WTC11 (cell line): ENCODE data around the gene PSMG1. TPM values are rescaled to one million over a fixed set of nuclear protein-coding genes. Genes with fewer than 3 reads are reported as not detected.

ENCODE experiments used
- ATAC-seq: fragments of 200-7000 bp; cut with Tn5 transposase; 2 replicates; pipeline ENCODE4 v1.10.0; 2021; ENCODE audit warnings: mild to moderate bottlenecking, moderate library complexity
- CTCF ChIA-PET: fragments of 300-600 bp; sonication (Branson Sonifier 250); formaldehyde crosslinking; loops from one replicate; lab custom pipeline; 2021; ENCODE audit warnings: antibody characterized with exemption; lab: Charles Lee
- POLR2A ChIA-PET: fragments of 350-600 bp; sonication (Branson Sonifier 250); formaldehyde crosslinking; loops from one replicate; lab custom pipeline; 2021; ENCODE audit warnings: antibody characterized with exemption; lab: Charles Lee
- DNase-seq: peaks from one replicate; pipeline ENCODE4 v3.0.0; 2021; ENCODE audit warnings: low spot score
- H3K27ac Mint-ChIP-seq: 2 replicates; pipeline ENCODE4 v1.8.0; 2021; ENCODE audit warnings: mixed read lengths
- H3K27me3 Mint-ChIP-seq: 2 replicates; pipeline ENCODE4 v1.8.0; 2021; ENCODE audit warnings: low read depth, mild to moderate bottlenecking, moderate library complexity, mixed read lengths
- H3K36me3 Mint-ChIP-seq: 2 replicates; pipeline ENCODE4 v1.8.0; 2021; ENCODE audit warnings: mixed read lengths
- H3K4me1 Mint-ChIP-seq: 2 replicates; pipeline ENCODE4 v1.8.0; 2022; ENCODE audit warnings: mixed read lengths
- H3K4me3 Mint-ChIP-seq: 2 replicates; pipeline ENCODE4 v1.8.0; 2021; ENCODE audit warnings: mild to moderate bottlenecking, moderate library complexity, mixed read lengths
- H3K9me3 Mint-ChIP-seq: 2 replicates; pipeline ENCODE4 v1.8.0; 2021; ENCODE audit warnings: mixed read lengths
- KAT7 ChIP-seq: sonication (generic); formaldehyde crosslinking; IDR thresholded peaks from 2 replicates; pipeline ENCODE4 v1.8.1; 2023; ENCODE audit warnings: missing genetic modification reagents, mild to moderate bottlenecking, borderline replicate concordance
- NFATC4 ChIP-seq: fragments of 250-450 bp; sonication (Bioruptor Pico); IDR thresholded peaks from 2 replicates; pipeline ENCODE4 v1.9.0; 2021; ENCODE audit warnings: mild to moderate bottlenecking
- NR3C1 ChIP-seq: sonication (generic); formaldehyde crosslinking; conservative IDR thresholded peaks from 2 replicates; pipeline ENCODE4 v1.8.1; 2023; ENCODE audit warnings: low read depth, mild to moderate bottlenecking, missing genetic modification reagents
- SMAD4 ChIP-seq: sonication (generic); formaldehyde crosslinking; IDR thresholded peaks from 2 replicates; pipeline ENCODE4 v1.8.0; 2022; ENCODE audit warnings: mild to moderate bottlenecking, missing genetic modification reagents
- ZNF121 ChIP-seq: sonication (generic); formaldehyde crosslinking; IDR thresholded peaks from 2 replicates; pipeline ENCODE4 v1.8.0; 2023; ENCODE audit warnings: missing genetic modification reagents
- ZNF219 ChIP-seq: sonication (generic); formaldehyde crosslinking; IDR thresholded peaks from 2 replicates; pipeline ENCODE4 v1.8.0; 2023; ENCODE audit warnings: missing genetic modification reagents, mild to moderate bottlenecking, borderline replicate concordance
- total RNA-seq: library from RNA; stranded (reverse); gene quantifications from 3 replicates; pipeline ENCODE4 v1.2.3, GENCODE V29; 2021
- TF ChIP-seq, protein P1 (sequence below): fragments of 250-450 bp; sonication (Bioruptor Pico); IDR thresholded peaks from 2 replicates; pipeline ENCODE4 v1.8.0; 2021; ENCODE audit warnings: mild to moderate bottlenecking
- TF ChIP-seq, protein P2 (sequence below): sonication (generic); formaldehyde crosslinking; IDR thresholded peaks from 2 replicates; pipeline ENCODE4 v1.8.1; 2023; ENCODE audit warnings: mild to moderate bottlenecking, missing genetic modification reagents
- TF ChIP-seq, protein P3 (sequence below): sonication (generic); formaldehyde crosslinking; conservative IDR thresholded peaks from 2 replicates; pipeline ENCODE4 v1.8.1; 2022; ENCODE audit warnings: mild to moderate bottlenecking, missing genetic modification reagents
- TF ChIP-seq, protein P4 (sequence below): sonication (generic); formaldehyde crosslinking; IDR thresholded peaks from 2 replicates; pipeline ENCODE4 v1.8.1; 2023; ENCODE audit warnings: mild to moderate bottlenecking, missing genetic modification reagents
- TF ChIP-seq, protein P5 (sequence below): sonication (generic); formaldehyde crosslinking; IDR thresholded peaks from 2 replicates; pipeline ENCODE4 v1.8.1; 2022; ENCODE audit warnings: mild to moderate bottlenecking, moderate library complexity, missing genetic modification reagents
- TF ChIP-seq, protein P6 (sequence below): sonication (generic); formaldehyde crosslinking; IDR thresholded peaks from 2 replicates; pipeline ENCODE4 v1.8.1; 2023; ENCODE audit warnings: mild to moderate bottlenecking, missing genetic modification reagents, moderate library complexity
- TF ChIP-seq, protein P7 (sequence below): fragments of 250-450 bp; sonication (Bioruptor Pico); conservative IDR thresholded peaks from 2 replicates; pipeline ENCODE4 v1.9.0; 2021; ENCODE audit warnings: mild to moderate bottlenecking
- TF ChIP-seq, protein P8 (sequence below): fragments of 250-450 bp; sonication (Bioruptor Pico); IDR thresholded peaks from 2 replicates; pipeline ENCODE4 v1.9.0; 2021; ENCODE audit warnings: moderate library complexity, mild to moderate bottlenecking, inconsistent platforms, borderline replicate concordance
- TF ChIP-seq, protein P9 (sequence below): sonication (generic); formaldehyde crosslinking; IDR thresholded peaks from 2 replicates; pipeline ENCODE4 v1.8.1; 2023; ENCODE audit warnings: mild to moderate bottlenecking, missing genetic modification reagents, moderate library complexity

PSMG1 gene
- total RNA-seq, 1 experiment from 2014 or later, result 70.4 TPM

DNA sequence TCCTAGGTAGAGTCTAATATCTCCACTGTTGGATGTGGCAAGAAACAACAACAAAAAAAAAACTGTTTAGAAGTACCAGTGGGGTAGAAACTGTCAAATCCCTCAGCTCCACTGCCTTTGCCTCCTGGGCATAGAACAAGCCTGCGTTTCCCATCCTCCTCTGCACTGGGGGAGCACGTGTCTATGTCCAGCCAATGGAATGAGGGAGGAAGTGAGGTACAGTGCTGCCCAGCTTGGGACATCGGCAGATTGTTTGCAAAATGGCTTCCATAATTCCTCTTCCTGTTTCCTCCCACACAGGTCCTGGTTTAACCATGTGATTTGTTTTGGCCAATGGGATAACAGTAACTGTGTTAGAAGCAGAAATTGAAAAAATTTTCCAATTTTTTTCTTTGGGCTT, 39.1 kb downstream of the PSMG1 start:
- Mint-ChIP-seq H3K27ac (no peak overlapping the region), H3K36me3 (no peaks in the 10 kb centered on the region), H3K4me1 (no peaks in the 10 kb centered on the region), H3K4me3 (no peak overlapping the region), H3K27me3 (no peaks in the 10 kb centered on the region; the same call in 1 of the 2 replicates), H3K9me3 (peaks cover 15% of the 10 kb centered on the region)
- TF ChIP-seq NFATC4 (CRISPR knock-in tag), result no peak
- TF ChIP-seq, protein P1, sequence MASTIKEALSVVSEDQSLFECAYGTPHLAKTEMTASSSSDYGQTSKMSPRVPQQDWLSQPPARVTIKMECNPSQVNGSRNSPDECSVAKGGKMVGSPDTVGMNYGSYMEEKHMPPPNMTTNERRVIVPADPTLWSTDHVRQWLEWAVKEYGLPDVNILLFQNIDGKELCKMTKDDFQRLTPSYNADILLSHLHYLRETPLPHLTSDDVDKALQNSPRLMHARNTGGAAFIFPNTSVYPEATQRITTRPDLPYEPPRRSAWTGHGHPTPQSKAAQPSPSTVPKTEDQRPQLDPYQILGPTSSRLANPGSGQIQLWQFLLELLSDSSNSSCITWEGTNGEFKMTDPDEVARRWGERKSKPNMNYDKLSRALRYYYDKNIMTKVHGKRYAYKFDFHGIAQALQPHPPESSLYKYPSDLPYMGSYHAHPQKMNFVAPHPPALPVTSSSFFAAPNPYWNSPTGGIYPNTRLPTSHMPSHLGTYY (CRISPR knock-in tag), result no peak
- TF ChIP-seq, protein P2, sequence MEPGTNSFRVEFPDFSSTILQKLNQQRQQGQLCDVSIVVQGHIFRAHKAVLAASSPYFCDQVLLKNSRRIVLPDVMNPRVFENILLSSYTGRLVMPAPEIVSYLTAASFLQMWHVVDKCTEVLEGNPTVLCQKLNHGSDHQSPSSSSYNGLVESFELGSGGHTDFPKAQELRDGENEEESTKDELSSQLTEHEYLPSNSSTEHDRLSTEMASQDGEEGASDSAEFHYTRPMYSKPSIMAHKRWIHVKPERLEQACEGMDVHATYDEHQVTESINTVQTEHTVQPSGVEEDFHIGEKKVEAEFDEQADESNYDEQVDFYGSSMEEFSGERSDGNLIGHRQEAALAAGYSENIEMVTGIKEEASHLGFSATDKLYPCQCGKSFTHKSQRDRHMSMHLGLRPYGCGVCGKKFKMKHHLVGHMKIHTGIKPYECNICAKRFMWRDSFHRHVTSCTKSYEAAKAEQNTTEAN, result no peak
- TF ChIP-seq, protein P3, sequence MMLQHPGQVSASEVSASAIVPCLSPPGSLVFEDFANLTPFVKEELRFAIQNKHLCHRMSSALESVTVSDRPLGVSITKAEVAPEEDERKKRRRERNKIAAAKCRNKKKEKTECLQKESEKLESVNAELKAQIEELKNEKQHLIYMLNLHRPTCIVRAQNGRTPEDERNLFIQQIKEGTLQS (CRISPR knock-in tag), result no peak
- TF ChIP-seq, protein P4, sequence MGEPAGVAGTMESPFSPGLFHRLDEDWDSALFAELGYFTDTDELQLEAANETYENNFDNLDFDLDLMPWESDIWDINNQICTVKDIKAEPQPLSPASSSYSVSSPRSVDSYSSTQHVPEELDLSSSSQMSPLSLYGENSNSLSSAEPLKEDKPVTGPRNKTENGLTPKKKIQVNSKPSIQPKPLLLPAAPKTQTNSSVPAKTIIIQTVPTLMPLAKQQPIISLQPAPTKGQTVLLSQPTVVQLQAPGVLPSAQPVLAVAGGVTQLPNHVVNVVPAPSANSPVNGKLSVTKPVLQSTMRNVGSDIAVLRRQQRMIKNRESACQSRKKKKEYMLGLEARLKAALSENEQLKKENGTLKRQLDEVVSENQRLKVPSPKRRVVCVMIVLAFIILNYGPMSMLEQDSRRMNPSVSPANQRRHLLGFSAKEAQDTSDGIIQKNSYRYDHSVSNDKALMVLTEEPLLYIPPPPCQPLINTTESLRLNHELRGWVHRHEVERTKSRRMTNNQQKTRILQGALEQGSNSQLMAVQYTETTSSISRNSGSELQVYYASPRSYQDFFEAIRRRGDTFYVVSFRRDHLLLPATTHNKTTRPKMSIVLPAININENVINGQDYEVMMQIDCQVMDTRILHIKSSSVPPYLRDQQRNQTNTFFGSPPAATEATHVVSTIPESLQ, result no peak
- TF ChIP-seq KAT7, result no peak
- TF ChIP-seq, protein P5, sequence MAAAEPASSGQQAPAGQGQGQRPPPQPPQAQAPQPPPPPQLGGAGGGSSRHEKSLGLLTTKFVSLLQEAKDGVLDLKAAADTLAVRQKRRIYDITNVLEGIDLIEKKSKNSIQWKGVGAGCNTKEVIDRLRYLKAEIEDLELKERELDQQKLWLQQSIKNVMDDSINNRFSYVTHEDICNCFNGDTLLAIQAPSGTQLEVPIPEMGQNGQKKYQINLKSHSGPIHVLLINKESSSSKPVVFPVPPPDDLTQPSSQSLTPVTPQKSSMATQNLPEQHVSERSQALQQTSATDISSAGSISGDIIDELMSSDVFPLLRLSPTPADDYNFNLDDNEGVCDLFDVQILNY (CRISPR knock-in tag), result no peak
- TF ChIP-seq, protein P6, sequence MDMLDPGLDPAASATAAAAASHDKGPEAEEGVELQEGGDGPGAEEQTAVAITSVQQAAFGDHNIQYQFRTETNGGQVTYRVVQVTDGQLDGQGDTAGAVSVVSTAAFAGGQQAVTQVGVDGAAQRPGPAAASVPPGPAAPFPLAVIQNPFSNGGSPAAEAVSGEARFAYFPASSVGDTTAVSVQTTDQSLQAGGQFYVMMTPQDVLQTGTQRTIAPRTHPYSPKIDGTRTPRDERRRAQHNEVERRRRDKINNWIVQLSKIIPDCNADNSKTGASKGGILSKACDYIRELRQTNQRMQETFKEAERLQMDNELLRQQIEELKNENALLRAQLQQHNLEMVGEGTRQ (CRISPR knock-in tag), result no peak
- TF ChIP-seq, protein P7, sequence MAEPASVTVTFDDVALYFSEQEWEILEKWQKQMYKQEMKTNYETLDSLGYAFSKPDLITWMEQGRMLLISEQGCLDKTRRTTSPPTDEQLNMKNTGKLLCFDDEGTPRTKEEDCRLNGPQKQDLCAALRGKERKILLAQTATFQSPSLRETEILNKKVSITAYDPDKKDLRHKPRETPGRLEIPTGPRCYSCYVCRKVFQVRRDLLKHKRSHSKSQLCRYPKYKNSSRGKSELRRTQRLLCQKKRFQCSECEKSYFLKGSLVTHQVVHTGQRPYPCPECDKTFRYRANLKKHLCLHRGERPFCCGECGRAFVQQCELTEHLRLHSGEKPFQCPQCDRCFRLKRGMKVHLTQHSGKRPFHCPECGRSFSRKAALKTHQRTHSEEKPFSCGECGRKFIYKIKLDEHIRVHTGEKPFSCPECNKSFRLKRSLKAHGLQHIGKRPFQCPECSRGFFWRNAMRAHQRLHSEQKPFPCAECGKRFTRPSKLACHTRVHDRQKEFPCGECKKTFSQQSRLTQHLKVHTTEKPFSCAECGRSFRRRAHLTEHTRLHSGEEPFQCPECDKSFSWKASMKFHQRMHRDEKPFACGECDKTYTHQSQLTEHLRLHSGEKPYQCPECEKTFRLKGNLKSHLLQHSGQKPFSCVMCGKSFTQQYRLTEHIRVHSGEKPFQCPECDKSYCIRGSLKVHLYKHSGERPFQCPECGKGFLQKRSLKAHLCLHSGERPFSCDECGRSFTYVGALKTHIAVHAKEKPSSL, result no peak
- TF ChIP-seq ZNF121 (CRISPR knock-in tag), result no peak
- no peak for TF ChIP-seq ZNF219 (CRISPR knock-in tag)
- no peak for TF ChIP-seq NR3C1 (CRISPR knock-in tag)
- TF ChIP-seq, protein P8, sequence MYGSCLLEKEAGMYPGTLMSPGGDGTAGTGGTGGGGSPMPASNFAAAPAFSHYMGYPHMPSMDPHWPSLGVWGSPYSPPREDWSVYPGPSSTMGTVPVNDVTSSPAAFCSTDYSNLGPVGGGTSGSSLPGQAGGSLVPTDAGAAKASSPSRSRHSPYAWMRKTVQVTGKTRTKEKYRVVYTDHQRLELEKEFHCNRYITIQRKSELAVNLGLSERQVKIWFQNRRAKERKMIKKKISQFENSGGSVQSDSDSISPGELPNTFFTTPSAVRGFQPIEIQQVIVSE (CRISPR knock-in tag), result no peak
- TF ChIP-seq, protein P9, sequence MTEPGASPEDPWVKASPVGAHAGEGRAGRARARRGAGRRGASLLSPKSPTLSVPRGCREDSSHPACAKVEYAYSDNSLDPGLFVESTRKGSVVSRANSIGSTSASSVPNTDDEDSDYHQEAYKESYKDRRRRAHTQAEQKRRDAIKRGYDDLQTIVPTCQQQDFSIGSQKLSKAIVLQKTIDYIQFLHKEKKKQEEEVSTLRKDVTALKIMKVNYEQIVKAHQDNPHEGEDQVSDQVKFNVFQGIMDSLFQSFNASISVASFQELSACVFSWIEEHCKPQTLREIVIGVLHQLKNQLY (CRISPR knock-in tag), result no peak
- TF ChIP-seq SMAD4 (CRISPR knock-in tag), result no peak
- CTCF ChIA-PET, result no interaction called here
- POLR2A ChIA-PET, result no interaction called here
- ATAC-seq (no peak), DNase-seq (no peak)
